HG03354 (cell line): ENCODE data around the gene FGFRL1.
"Not testable (repeated sequence)": the region's sequence is repeated elsewhere in the genome, so short reads cannot be mapped to it uniquely, and the experiment has no call there.

ENCODE experiments used
- ATAC-seq: cut with Tn5 transposase; IDR thresholded peaks from one replicate; pipeline ENCODE4 v1.9.1; 2021; ENCODE audit warnings: mild to moderate bottlenecking; ENCODE audit not compliant: unreplicated experiment, poor library complexity, severe bottlenecking

The FGFRL1 gene

GRCh38 chr4:1047106-1047975, 35.9 kb downstream of the FGFRL1 start:
- no peak for ATAC-seq

- ATAC-seq, result no peak
These were observed 36.7 kb downstream of the FGFRL1 start for GRCh38 chr4:1047976-1048772.

- ATAC-seq, result no peak
These were observed 37.6 kb downstream of the FGFRL1 start for GRCh38 chr4:1048773-1049590.

- ATAC-seq, result no peak
These were observed 38.1 kb downstream of the FGFRL1 start for GRCh38 chr4:1049591-1049905.

GRCh38 chr4:1050486-1051213, 39.2 kb downstream of the FGFRL1 start:
- ATAC-seq, result no peak

GRCh38 chr4:1051472-1051871, 40.0 kb downstream of the FGFRL1 start:
- no peak for ATAC-seq

GRCh38 chr4:1052231-1052671, 40.8 kb downstream of the FGFRL1 start:
- no peak for ATAC-seq

GRCh38 chr4:1053080-1053661, 41.7 kb downstream of the FGFRL1 start:
- no peak for ATAC-seq

- not testable (repeated sequence) for ATAC-seq
These were observed 42.5 kb downstream of the FGFRL1 start for GRCh38 chr4:1053891-1054290.

- ATAC-seq, result not testable (repeated sequence)
These were observed 43.3 kb downstream of the FGFRL1 start for GRCh38 chr4:1054696-1055242.

GRCh38 chr4:1055243-1055701, 43.8 kb downstream of the FGFRL1 start:
- not testable (repeated sequence) for ATAC-seq

- peak; percentile 65 for ATAC-seq
These were observed 44.5 kb downstream of the FGFRL1 start for GRCh38 chr4:1055721-1056590.

GRCh38 chr4:1056671-1057402, 45.4 kb downstream of the FGFRL1 start:
- no peak for ATAC-seq

GRCh38 chr4:1057403-1057745, 45.9 kb downstream of the FGFRL1 start:
- no peak for ATAC-seq

- no peak for ATAC-seq
These were observed 47.0 kb downstream of the FGFRL1 start for GRCh38 chr4:1058198-1058996.

GRCh38 chr4:1058997-1059665, 47.7 kb downstream of the FGFRL1 start:
- no peak for ATAC-seq
